Activated CD8-positive, alpha-beta memory T cell treated with anti-CD3 and anti-CD28 coated beads, Interleukin-2, amount 50 U/mL, for 24 hours (primary cell): Measurements from ENCODE around the gene TEP1.
"Not testable (repeated sequence)": the region's sequence is repeated elsewhere in the genome, so short reads cannot be mapped to it uniquely, and the experiment has no call there.

Source experiments
- DNase-seq: peaks from one replicate; pipeline ENCODE4 v3.0.0-alpha.2; 2020; ENCODE audit errors: extremely low read depth

The TEP1 gene

DNA sequence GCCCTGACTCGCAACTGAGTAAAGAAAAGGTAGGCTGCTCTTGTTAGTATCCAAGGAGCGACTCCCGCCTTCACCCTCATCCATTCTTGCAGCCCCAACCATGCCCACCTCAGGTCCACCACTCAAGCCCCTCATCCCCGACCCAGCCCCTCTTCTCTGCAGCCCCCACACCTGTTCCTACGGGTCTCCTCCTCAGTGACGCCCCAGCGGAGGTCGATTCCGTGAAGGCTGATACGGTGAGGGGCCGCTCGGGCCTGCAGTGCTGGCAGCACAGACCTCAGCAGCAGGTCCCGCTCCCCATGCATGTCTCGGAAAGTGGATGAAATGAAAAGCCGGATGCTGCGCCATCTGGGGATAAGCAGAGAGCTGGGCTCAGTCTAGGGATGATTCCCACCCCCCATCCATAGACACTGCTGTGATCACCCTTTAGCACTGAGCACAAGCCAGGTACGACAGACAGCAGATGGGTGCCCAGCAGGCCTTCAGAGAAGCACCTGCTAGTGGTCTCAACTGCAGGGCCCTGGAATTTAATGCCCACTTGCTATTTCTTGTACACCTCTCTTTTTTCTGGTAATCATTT, 26.9 kb downstream of the TEP1 start:
- DNase-seq = no peak

DNA sequence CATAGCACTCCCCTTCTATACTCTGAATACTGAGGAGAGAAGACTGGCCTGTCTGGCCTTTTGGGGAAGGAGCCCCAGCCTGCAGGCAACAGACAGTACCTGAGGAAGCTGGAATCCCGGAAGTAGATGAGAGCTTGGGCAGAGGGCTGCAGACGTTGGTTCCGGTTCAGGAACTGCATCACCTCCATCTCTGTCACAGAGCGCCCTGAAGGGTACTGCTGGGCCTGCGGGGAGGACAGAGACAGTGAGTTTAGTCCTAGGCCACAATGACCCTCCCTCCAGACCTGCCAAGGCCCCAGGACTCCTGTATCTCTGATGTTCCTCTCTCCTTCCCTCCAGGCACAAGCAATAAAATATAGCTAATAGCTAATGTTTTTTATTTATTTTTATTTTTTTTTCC, 28.4 kb downstream of the TEP1 start:
- DNase-seq = no peak

DNA sequence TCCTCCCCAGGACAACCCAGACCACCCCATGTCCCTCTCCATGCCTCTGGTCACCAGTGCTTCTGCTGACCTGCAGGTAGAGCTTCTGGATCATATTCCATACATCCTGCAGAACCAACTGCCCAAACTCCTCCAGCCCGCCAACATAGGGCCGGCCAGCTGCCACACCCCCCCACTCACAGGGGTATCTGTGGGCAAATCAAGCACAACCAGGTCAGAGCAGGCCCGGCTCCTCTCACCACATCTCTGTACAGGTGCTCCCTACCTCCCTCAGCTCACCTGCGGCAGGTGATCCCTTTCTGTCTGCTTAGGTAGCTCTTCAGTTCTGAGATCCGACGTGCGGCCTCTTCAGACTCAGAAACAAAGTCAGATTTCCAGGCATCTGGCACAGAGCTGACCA, 29.0 kb downstream of the TEP1 start:
- DNase-seq = no peak

DNA sequence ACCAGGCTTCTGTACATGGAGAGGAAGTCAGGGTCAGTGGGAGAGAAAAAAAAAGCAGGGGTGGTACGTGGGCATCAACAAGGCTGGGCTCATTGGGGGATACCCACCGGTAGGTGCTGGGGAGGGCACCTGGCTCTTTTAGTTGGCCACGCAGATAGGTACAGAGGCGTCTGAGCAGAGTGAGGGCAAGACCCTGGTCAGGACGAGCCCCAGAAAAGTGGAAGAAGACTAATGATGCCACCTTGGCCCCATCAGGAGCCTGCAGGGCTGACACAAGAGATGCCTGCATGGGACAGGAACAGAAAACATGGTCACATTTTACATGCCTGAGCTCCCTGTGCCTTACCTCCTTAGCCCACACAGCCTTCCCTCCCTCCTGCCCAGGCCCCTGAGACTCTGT, 29.7 kb downstream of the TEP1 start:
- no peak for DNase-seq

DNA sequence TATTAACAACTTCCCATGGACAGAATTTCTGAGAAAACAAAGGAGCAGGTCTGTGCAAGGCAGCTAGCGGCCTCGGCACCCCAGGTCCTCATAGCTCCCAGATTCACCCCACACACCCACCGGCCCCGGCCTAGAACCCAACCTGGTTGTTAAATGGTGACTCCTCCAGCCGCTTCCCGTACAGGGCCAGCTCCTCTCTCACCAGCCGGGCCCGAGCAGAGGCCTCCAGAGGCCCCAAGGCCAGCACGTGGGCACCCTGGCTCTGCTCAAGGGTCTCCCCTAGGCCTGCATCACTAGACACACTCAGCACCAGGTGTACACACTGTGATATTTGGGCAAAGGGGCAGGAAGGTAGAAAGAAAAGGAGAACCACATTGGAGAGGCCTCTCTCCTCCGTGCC, 30.3 kb downstream of the TEP1 start:
- no peak for DNase-seq

DNA sequence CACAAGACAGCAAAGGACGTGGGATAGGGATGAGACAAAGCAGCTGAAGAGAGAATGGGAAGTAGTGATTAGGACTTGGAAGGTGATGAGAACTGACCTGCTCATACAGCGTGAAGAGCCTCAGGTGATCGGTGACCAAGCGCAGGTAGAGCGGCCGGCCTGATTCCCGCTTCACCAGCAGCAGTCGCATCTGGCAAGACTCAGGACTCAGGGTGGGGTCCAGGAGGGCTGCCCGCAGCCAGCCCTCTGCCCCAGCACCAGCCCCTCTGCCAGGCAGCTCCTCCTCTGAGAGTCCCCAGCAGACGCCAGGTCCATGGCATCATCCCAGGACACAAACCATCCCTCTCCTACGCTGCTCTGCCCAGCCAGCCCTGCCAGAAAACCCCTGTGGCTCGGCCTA, 30.8 kb downstream of the TEP1 start:
- no peak for DNase-seq

DNA sequence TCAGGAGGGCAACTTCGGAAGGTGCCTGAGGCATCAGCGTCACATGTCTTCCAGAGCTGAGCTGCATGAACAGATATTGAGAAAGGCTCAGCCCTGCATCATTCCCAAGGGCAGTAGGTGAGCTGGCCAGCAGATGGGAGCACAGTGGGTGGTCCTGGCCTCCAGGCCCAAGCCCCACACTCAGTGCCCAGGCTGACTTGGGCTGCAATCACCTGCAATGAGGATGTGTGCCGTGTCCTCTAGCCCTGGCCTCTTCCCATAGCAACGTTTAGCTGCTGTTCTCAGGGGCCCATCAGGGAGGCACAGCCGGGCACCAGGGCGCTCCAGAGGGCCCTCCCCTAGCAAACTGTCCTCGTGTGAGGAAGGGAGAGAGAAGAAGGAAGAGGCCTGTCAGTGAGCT, 32.0 kb downstream of the TEP1 start:
- no peak for DNase-seq

DNA sequence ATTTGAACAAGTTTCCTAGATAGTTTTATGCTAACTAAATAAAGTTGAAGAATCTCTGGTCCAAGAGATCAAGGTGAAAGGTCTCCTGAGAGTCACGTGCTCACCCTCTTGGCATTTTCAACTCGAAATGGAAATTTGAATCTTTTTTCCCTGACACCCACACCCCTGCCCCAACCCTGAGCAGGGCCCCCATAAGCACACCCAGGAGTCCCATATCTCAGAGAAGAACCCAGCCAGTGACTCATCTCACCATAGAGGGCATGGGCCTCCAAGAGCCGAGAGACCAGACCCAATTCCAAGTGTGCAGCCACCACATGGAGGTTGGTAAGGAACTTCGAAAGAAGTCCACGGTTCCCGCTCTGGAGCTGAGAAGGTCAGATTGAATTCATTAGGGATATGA, 32.6 kb downstream of the TEP1 start:
- no peak for DNase-seq

DNA sequence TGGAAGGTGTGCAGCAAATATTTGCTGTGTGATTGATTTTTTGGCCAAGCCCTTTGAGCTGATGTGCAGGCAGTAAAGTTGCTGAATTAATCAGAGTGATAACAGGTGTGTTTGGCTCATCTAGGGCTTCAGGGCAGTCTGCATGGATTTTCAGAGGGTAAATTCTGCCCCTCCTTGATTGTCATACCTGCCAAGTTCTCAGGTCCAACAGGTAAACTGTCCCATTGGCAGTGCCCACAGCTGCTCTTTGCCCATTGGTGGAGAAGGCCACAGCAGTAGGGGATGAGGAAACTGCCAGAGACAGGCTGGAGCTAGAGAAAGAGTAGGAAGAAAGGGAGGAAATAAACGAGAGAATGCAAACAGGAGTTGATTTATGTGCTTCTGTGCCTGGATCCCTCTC, 33.6 kb downstream of the TEP1 start:
- DNase-seq = no peak

DNA sequence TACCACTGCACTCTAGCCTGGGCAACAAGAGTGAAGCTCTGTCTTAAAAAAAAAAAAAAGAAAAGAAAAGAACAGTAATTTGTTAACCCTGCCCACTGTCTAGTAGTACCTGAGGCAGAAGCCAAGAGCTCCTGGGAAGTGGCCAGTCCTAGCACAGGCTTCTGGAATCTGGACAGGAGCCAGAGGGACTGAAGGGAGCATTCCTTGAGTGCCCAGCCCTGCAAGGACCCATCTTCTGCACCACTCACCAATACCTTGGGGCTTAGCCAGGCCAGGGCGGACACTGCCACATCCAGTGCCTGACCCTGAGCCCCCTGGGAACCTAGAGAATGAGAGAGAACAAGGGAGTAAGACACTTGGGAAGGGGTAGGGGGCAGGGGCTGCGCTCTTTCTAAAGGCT, 36.1 kb downstream of the TEP1 start:
- no peak for DNase-seq

DNA sequence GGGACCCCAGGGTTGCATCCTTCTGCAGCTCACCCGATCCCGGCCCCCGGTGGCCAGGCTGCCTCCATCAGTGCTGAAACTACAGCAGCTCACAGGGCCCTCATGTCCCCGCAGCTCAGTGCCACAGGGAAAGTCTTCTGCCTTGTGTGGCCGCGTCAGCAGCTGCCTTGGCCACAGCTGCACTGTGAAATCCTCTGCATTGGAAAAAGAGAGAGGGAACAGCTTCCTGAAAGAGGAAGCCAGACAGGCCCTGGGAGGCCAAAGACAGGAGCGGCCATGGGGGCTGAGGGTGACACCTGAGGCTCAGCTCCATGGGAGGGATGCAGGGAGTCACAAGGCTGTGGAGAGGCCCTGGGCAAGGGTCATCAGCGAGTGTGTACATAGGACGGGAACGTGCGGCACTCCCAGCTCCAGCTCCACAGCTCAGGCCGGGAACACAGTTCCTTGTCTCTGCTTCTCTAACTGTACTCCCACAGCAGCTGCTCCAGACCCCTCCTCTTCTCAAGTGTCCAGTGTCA, 37.2 kb downstream of the TEP1 start:
- no peak for DNase-seq

DNA sequence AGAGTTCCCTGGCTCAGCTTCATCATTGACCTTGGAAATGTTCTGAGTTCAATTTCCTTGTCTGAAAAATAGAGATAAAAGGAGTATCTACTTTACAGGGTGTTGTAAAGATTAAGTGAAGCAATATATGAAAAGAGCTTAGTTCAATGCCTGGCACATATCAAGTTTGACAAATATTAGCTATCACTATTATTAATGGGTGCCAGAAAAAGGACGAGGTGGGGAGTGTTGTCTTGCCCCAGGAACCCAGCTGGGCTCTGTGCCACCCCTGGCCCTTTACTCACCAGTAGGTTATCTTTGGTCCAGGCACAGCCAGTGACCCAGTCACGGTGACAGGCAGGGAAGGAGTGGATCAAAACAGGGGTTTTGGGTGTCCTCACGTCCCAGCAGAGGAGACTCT, 37.8 kb downstream of the TEP1 start:
- DNase-seq = no peak

DNA sequence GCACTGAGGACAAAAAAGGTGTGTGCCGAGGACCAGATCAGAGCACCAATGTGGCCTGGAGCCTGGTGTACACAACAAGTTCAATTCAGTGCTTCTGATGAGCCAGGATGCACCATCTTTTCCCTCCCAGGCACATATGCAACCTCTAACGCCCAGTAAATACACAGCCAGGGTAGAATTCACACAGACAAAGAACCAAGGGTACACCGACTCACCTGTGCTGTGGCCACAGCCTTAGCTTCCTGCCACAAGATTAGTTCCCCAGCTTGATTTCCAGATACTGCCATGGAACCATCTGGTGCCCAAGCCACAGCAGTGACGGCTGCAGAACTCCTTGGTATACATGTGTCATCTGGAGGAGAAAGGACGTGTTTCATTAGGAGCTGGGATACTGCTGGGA, 40.5 kb downstream of the TEP1 start:
- DNase-seq = no peak

DNA sequence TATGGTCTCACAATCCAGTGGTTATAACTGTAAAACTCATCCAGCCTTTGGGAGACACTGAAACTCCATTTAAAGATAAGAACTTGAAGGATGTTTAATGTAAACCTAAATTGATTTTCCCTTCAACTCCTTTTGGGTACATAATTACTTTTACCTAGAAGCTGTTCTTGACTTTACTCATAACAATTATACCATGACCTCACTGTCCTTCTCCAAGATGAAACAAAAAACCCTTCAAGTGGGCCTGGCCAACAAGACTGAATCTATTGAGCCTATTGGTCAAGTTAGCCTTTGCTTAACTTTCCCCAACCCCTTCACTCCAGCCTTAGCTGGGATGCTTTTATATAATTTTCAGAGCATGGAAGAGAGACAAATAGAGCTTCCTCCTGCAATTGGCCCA, 47.4 kb downstream of the TEP1 start:
- DNase-seq = no peak

DNA sequence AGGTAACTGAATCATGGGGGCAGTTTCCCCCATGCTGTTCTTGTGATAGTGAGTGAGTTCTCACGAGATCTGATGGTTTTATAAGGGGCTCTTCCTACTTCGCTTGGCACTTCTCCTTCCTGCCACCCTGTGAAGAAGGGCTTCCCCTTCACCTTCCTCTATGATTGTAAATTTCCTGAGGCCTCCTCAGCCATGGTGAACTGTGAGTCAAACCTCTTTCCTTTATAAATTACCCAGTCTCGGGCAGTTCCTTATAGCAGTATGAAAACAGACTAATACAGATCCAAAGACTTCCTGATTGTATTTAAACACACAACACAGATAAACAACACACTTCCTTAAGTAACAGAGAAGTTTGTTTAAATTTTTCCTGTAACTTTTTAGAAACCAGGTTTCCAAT, 54.8 kb downstream of the TEP1 start:
- DNase-seq = not testable (repeated sequence)

DNA sequence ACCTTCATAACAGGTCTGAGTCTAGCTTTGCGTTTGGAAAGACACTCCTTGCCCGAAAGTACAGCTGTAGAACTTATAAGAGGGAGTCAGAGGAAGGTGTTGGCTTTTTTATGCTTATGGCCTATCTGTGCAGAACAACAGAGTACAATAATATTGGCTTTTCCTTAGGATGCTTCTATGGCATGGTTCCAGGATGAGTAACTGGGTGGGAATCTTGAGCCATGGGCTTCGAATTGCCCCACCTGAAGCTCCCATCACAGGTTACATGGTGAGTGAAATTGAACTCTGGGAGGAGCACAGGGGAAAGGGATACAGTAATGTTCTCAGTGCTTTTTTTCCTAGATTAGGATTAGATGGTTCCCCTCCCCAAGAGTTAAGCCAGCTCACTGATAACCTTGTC, 56.9 kb downstream of the TEP1 start:
- no peak for DNase-seq

DNA sequence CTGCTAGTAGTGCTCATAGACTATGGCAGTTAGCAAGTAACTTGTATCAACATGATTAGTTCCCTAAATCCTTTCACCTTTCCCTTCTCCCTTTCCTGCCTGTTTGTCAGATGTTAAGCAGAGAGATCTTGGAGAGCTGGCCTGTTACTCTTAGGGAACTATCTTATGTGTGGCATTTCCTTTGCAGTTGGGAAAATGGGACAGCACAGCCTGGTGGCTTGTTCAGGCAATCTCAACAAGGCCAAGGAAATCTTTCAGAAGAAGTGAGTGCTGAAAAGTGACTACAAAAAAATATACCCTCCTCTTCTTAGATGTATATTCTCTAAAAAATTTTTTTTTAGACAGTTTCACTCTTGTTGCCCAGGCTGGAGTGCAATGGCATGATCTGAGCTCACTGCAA, 62.4 kb downstream of the TEP1 start:
- DNase-seq = no peak

DNA sequence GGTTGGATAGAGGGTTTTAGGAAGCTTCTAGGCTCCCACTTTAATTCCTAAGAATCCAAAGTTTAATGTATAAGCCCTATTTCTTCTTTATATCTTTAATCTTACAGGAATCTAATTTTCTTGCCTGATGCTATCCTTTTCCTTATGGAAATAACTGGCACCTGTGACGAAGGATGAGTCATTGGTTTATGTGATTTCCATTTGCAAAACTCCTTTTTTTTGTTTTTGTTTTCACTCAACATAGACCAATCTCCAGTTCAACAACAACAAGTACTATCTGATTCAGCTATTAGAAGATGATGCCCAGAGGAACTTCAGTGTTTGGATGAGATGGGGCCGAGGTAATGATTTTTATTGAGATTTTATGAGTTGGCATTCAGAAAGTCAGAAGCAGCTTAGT, 63.0 kb downstream of the TEP1 start:
- DNase-seq = no peak

DNA sequence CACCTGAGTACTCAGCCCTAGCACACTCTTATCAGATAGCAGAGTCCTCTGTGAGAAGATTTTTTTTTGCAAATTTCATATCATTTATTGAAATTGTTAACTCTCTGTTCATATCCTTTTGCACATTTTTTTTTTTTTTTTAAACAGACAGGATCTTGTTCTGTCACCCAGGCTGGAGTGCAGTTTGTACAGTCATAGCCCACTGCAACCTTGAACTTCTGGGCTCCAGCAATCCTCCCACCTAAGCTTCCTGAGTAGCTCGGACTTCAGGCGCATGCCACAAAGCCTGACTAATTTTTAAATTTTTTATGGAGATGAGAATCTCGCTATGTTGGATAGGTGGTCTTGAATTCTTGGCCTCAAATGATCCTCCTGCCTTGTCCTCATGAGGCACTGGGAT, 65.6 kb downstream of the TEP1 start:
- DNase-seq = no peak

DNA sequence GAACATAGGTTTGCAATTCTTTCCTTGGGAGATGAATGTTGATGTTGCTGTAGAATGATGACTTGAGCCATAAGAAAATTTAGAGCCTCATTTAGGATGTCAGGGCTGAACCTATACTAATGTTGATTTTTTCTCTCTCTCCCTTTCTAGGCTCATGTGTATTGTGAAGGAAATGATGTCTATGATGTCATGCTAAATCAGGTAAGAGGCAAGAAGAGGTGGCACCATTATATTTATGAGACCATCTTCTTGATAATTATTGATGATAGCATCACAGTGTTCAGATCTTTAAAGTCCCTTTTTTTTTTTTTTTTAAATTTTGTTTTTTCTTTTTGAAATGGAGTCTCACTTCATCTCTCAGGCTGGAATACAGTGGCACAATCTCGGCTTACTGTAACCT, 66.6 kb downstream of the TEP1 start:
- no peak for DNase-seq

DNA sequence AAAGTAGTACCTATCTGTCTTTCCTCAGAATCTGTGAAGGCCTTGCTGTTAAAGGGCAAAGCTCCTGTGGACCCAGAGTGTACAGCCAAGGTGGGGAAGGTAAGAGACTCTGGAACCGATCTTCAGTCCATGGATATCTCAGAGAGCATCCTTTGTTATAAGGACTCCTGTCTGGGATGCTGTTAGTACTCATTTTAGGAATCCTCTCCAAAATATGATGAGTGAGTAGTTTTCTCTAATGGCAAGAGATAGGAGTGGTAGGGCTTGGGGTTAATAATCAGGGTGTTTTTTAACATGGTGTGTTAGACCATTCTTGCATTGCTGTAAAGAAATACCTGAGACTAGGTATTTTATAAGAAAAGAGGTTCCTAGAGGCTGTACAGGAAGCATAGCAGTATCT, 67.9 kb downstream of the TEP1 start:
- DNase-seq = no peak

DNA sequence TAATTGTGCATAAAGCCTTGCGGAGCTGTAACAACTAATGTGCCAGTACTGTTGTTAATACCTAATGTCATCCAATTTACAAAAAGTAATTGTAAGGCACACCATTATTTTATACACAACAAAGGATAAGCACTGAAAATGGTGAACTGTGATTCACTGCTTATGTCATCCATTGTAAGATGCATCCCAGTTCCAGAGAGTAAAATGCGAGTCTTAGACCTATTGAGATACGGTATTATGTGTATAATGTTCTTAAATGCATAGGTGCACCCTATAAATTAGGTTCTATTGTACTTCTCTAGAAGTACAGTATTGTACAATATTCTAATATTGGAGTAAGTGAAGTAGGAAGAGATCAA, 69.5 kb downstream of the TEP1 start:
- no peak for DNase-seq

DNA sequence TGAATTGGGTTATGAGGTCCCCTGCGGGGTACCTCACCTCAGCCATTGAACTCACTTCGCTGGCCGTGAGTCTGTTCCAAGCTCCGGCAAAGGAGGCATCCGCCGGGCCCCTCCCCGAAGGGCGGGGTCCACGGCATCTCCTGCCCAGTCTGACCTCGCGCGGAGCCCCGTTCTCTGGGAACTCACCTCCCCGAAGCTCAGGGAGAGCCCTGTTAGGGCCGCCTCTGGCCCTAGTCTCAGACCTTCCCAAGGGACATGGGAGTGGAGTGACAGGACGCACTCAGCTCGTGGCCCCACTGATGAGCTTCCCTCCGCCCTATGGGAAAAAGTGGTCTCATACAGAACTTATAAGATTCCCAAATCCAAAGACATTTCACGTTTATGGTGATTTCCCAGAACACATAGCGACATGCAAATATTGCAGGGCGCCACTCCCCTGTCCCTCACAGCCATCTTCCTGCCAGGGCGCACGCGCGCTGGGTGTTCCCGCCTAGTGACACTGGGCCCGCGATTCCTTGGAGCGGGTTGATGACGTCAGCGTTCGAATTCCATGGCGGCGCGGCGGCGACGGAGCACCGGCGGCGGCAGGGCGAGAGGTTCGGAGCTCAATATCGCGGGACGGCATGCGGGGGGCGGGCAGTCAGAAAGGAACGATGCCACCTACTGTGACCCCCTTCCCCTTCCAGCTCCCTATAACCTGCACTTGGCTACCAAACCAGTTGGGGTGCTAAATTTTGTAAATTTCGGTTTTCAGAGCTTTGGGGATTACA, 70.0 kb downstream of the TEP1 start, which contains the start of gene PARP2:
TSS of gene PARP2 (plus strand) at position 544 of the 770 bp plus-strand sequence. CDS start at position 551, 7 bp downstream.
- peak; percentile 83 for DNase-seq

DNA sequence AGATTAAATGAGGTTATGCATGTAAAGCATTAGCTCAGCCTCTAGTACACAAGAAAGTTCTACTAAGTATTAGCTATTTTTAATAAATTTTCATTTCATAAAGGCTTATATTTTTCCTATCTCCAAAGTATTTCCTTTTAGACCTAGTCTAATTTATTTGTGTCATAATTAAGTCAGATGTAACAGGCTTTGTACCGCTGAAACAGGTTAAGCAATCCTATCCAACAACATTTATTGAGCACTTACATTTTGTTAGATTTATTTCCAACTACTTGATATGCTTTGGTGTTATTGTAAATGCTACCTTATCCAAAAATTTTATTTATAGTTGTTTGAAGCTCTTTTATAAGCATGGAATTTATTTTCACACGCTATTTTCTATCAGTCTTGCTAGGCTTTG, 71.7 kb downstream of the TEP1 start:
- DNase-seq = no peak
